Stimulated activated CD4-positive, alpha-beta T cell treated with anti-CD3 and anti-CD28 coated beads, Interleukin-4, amount 100 ng/mL, for 48 hours (primary cell): ENCODE measurements around the gene FOXA2.

ENCODE experiments used
- DNase-seq, 2 donors: peaks; one replicate each; pipeline ENCODE4 v3.0.0-alpha.2; 2020; ENCODE audit warnings: low read depth in 2 of 2

Gene FOXA2

GRCh38 chr20:22583773-22584521 lies 425 bp downstream of the FOXA2 start:
- DNase-seq = no peak

GRCh38 chr20:22582964-22583772 lies 1.2 kb downstream of the FOXA2 start:
- DNase-seq = no peak

- no peak for DNase-seq
Measured at GRCh38 chr20:22582386-22582963, 1.9 kb downstream of the FOXA2 start.

- no peak for DNase-seq
Measured at GRCh38 chr20:22581437-22582385, 2.7 kb downstream of the FOXA2 start.

- DNase-seq = no peak
Measured at GRCh38 chr20:22579711-22580697, 4.4 kb downstream of the FOXA2 start.

GRCh38 chr20:22579119-22579427 lies 5.3 kb downstream of the FOXA2 start:
- DNase-seq = no peak

GRCh38 chr20:22578221-22579118 lies 5.9 kb downstream of the FOXA2 start:
- no peak for DNase-seq

GRCh38 chr20:22577515-22578220 lies 6.7 kb downstream of the FOXA2 start:
- no peak for DNase-seq

- no peak for DNase-seq
Measured at GRCh38 chr20:22576733-22577514, 7.4 kb downstream of the FOXA2 start.

GRCh38 chr20:22576273-22576672 lies 8.1 kb downstream of the FOXA2 start:
- no peak for DNase-seq

- DNase-seq = no peak
Measured at GRCh38 chr20:22575737-22576136, 8.6 kb downstream of the FOXA2 start.

GRCh38 chr20:22575087-22575721 lies 9.2 kb downstream of the FOXA2 start:
- no peak for DNase-seq

- no peak for DNase-seq
Measured at GRCh38 chr20:22574545-22575086, 9.8 kb downstream of the FOXA2 start.

- DNase-seq = no peak
Measured at GRCh38 chr20:22572491-22572890, 11.9 kb downstream of the FOXA2 start.

GRCh38 chr20:22572023-22572422 lies 12.3 kb downstream of the FOXA2 start:
- no peak for DNase-seq

GRCh38 chr20:22569353-22569752 lies 15.0 kb downstream of the FOXA2 start:
- DNase-seq = no peak

- DNase-seq = no peak
Measured at GRCh38 chr20:22568872-22569344, 15.5 kb downstream of the FOXA2 start.
